ENCODE measurements around the gene UBE2E3. TPM values are rescaled to one million over a fixed set of nuclear protein-coding genes. Genes with fewer than 3 reads are reported as not detected.

Gene UBE2E3
- total and polyA plus RNA-seq, 4 donors, result 50.7 to 66.6 (median 54.2) TPM

DNA sequence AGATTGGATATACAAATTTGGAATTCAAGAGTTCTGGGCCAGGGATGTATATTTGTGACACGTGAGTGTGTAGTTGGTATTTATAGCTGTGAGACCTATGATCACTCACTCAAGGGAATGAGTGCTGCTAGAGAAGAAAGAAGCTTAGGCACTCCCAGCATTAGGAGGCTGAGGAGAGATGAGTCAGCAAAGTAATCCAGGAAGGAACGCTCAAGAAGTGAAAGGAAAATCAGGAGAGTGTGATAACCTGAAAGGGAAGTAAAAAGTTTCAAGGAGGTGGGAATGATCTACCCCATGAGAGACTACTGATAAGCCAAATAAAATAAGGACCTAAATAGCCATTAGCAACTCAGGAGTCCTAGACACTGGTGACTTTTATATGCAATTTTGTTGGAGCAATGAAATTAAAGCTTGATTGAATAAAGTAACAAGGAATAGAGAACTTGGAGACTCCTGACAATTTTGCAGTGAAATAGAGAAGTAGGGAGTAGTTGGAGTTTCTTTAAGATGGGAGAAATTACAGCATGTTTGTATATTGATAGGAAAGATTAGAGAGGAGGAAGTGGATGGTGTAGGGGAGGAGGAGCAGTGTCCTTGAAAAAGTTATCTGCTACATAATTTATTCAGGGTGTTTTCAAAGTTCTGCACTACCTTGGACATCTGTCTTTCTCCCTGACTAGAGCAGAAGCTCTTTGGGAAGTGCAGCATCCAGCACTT is 89.9 kb downstream of the UBE2E3 start:
- WGBS, 2 donors, result 37 to 61% methylated on average over 2 of the region's 2 CpGs
- ATAC-seq (ENCODE audit: low FRiP score), result no peak
- Histone ChIP-seq H3K27ac (ENCODE audit: low read depth in 1 of 2, low read length in 2 of 2) (no peak overlapping the region), H3K4me1 (ENCODE audit: control insufficient read depth in 1 of 2, insufficient read depth in 2 of 2, low read length in 2 of 2) (peaks cover 2 to 4% of the 10 kb centered on the region in 2 donors), H3K36me3 (ENCODE audit: control insufficient read depth in 1 of 2, insufficient read depth in 2 of 2, low read length in 1 of 2) (no peaks in the 10 kb centered on the region), H3K27me3 (ENCODE audit: control insufficient read depth in 1 of 2, insufficient read depth in 2 of 2, low read length in 1 of 2) (no peaks in the 10 kb centered on the region), H3K9me3 (ENCODE audit: control insufficient read depth, low read length) (no peaks in the 10 kb centered on the region), H3K4me3 (ENCODE audit: low read length in 2 of 2) (no peak overlapping the region)
- intact Hi-C loops (cut with DNase I), result loop anchor here in 1 of 2 donors (10.0 kb wide), 2 partner anchors 395 to 645 kb away; no protein-coding TSS in a partner anchor
- no peak for DNase-seq

GRCh38 chr2:181070836-181071200 is 90.4 kb downstream of the UBE2E3 start:
- H3K27me3 ChIP-seq (ENCODE audit: control insufficient read depth in 1 of 2, insufficient read depth in 2 of 2, low read length in 1 of 2), result no peaks in the 10 kb centered on the region
- intact Hi-C loops (cut with DNase I), result loop anchor here in 1 of 2 donors (10.0 kb wide), 2 partner anchors 394 to 644 kb away; no protein-coding TSS in a partner anchor
- 93% methylated on average over 5 of the region's 5 CpGs for WGBS, 2 donors
- DNase-seq (no peak), ATAC-seq (ENCODE audit: low FRiP score) (no peak)
- no peaks in the 10 kb centered on the region for H3K9me3 ChIP-seq (ENCODE audit: control insufficient read depth, low read length)
- H3K4me3 ChIP-seq (ENCODE audit: low read length in 2 of 2), result no peak overlapping the region
- peaks cover 2 to 4% of the 10 kb centered on the region in 2 donors for H3K4me1 ChIP-seq (ENCODE audit: control insufficient read depth in 1 of 2, insufficient read depth in 2 of 2, low read length in 2 of 2)
- H3K27ac ChIP-seq (ENCODE audit: low read depth in 1 of 2, low read length in 2 of 2), result no peak overlapping the region
- no peaks in the 10 kb centered on the region for H3K36me3 ChIP-seq (ENCODE audit: control insufficient read depth in 1 of 2, insufficient read depth in 2 of 2, low read length in 1 of 2)

DNA sequence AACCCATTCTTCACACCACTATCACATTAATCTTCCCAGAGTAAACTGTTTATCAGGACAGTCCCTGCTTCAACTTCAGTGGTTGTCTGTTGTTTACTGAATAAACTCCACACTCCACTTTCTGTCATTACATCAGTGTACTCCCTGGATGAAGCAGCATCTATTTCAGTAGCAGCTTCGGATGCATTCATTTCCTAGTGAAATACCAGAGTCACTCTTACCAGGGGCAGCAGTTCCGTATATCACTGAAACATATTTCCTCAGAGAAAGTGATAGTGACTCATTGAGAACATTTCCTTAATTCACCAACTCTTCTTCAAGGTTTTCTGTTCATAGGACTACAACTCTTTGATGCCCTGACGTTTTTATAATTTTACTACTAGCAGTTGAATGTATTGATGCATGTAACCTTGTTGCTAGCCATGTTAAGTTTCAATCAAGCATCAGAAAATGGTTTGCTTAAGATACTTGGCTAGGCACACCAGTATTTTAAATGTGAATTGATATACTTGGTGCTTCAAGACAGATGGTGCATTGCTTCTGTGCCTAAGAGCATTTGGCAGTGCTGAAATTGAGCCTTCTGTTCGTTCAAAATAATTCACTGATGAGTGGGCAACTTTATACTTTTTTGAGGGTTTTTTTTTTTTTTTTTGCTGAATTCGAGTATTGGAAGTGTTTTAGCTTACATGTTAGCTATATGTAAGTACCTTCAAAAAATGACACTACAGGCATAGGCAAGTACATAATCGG is 92.3 kb downstream of the UBE2E3 start:
- Histone ChIP-seq H3K4me1 (ENCODE audit: control insufficient read depth in 1 of 2, insufficient read depth in 2 of 2, low read length in 2 of 2) (peaks cover 2 to 4% of the 10 kb centered on the region in 2 donors), H3K27me3 (ENCODE audit: control insufficient read depth in 1 of 2, insufficient read depth in 2 of 2, low read length in 1 of 2) (no peaks in the 10 kb centered on the region), H3K9me3 (ENCODE audit: control insufficient read depth, low read length) (no peaks in the 10 kb centered on the region), H3K27ac (ENCODE audit: low read depth in 1 of 2, low read length in 2 of 2) (no peak overlapping the region), H3K36me3 (ENCODE audit: control insufficient read depth in 1 of 2, insufficient read depth in 2 of 2, low read length in 1 of 2) (no peaks in the 10 kb centered on the region), H3K4me3 (ENCODE audit: low read length in 2 of 2) (no peak overlapping the region)
- ATAC-seq (ENCODE audit: low FRiP score) (no peak), DNase-seq (no peak)
- 78 to 82% methylated on average over 6 of the region's 6 CpGs for WGBS, 2 donors
- intact Hi-C loops (cut with DNase I), result loop anchor here in 1 of 2 donors (10.0 kb wide), 2 partner anchors 392 to 642 kb away; no protein-coding TSS in a partner anchor

DNA sequence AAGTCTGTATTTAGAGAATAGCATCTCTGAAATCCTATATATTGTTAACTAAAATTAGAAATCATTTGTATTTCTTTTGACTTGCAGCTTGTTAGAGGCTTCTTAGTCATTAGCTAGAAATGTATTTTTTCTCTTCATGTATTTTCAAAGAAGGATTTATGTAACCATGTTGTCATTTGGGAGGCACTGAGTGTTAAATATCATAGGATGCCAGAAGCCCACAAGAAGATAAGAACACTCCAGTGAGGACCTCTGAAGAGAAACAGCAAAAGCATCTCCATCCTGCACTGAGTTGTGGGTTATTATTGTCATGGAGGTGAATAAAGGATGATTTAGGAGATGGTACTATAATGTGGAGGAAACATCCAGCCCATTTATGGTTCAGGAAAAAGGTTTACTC is 93.5 kb downstream of the UBE2E3 start:
- no peak for ATAC-seq (ENCODE audit: low FRiP score)

GRCh38 chr2:181074457-181074856 is 94.1 kb downstream of the UBE2E3 start:
- no peak for DNase-seq
- no peak overlapping the region for H3K4me3 ChIP-seq (ENCODE audit: low read length in 2 of 2)
- no peaks in the 10 kb centered on the region for H3K36me3 ChIP-seq (ENCODE audit: control insufficient read depth in 1 of 2, insufficient read depth in 2 of 2, low read length in 1 of 2)
- no peaks in the 10 kb centered on the region for H3K9me3 ChIP-seq (ENCODE audit: control insufficient read depth, low read length)
- intact Hi-C loops (cut with DNase I), result loop anchor here in 1 of 2 donors (10.0 kb wide), 2 partner anchors 390 to 640 kb away; no protein-coding TSS in a partner anchor
- no peak for ATAC-seq (ENCODE audit: low FRiP score)
- peaks cover 2 to 4% of the 10 kb centered on the region in 2 donors for H3K4me1 ChIP-seq (ENCODE audit: control insufficient read depth in 1 of 2, insufficient read depth in 2 of 2, low read length in 2 of 2)
- 63 to 68% methylated on average over 2 of the region's 2 CpGs for WGBS, 2 donors
- no peak overlapping the region for H3K27ac ChIP-seq (ENCODE audit: low read depth in 1 of 2, low read length in 2 of 2)
- H3K27me3 ChIP-seq (ENCODE audit: control insufficient read depth in 1 of 2, insufficient read depth in 2 of 2, low read length in 1 of 2), result no peaks in the 10 kb centered on the region

More for the DNA sequence above, 93.5 kb downstream of the UBE2E3 start:
- no peaks in the 10 kb centered on the region for H3K36me3 ChIP-seq (ENCODE audit: control insufficient read depth in 1 of 2, insufficient read depth in 2 of 2, low read length in 1 of 2)
- no peak overlapping the region for H3K4me3 ChIP-seq (ENCODE audit: low read length in 2 of 2)
- intact Hi-C loops (cut with DNase I), result loop anchor here in 1 of 2 donors (10.0 kb wide), 2 partner anchors 391 to 641 kb away; no protein-coding TSS in a partner anchor
- no peak for DNase-seq
- no peaks in the 10 kb centered on the region for H3K9me3 ChIP-seq (ENCODE audit: control insufficient read depth, low read length)
- peaks cover 2 to 4% of the 10 kb centered on the region in 2 donors for H3K4me1 ChIP-seq (ENCODE audit: control insufficient read depth in 1 of 2, insufficient read depth in 2 of 2, low read length in 2 of 2)
- H3K27me3 ChIP-seq (ENCODE audit: control insufficient read depth in 1 of 2, insufficient read depth in 2 of 2, low read length in 1 of 2), result no peaks in the 10 kb centered on the region
- no peak overlapping the region for H3K27ac ChIP-seq (ENCODE audit: low read depth in 1 of 2, low read length in 2 of 2)

DNA sequence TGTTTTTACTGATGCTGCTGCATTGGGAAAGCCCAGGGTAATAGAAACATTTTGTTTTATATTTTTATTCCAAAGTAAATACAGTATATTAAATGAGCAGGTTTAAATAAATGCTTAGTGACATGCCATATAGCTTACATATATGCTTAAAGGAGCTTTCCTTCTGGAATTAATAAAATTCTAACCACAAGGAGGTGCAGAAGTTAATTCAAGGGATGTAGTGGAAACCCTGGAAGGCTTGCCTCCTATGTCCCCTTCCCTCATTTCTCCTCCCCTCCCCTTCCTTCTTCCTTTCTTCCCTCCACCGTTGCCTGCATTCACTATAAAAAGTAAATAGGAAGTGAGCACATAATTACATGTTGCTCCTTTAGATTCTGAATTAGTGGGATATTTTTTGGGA is 96.3 kb downstream of the UBE2E3 start:
- no peak for ATAC-seq (ENCODE audit: low FRiP score)

GRCh38 chr2:181077128-181077709 is 96.8 kb downstream of the UBE2E3 start:
- Histone ChIP-seq H3K4me1 (ENCODE audit: control insufficient read depth in 1 of 2, insufficient read depth in 2 of 2, low read length in 2 of 2) (peaks cover 0 to 3% of the 10 kb centered on the region in 2 donors), H3K27me3 (ENCODE audit: control insufficient read depth in 1 of 2, insufficient read depth in 2 of 2, low read length in 1 of 2) (no peaks in the 10 kb centered on the region), H3K36me3 (ENCODE audit: control insufficient read depth in 1 of 2, insufficient read depth in 2 of 2, low read length in 1 of 2) (no peaks in the 10 kb centered on the region), H3K4me3 (ENCODE audit: low read length in 2 of 2) (no peak overlapping the region), H3K9me3 (ENCODE audit: control insufficient read depth, low read length) (no peaks in the 10 kb centered on the region), H3K27ac (ENCODE audit: low read depth in 1 of 2, low read length in 2 of 2) (no peak overlapping the region)
- ATAC-seq (ENCODE audit: low FRiP score) (no peak), DNase-seq (no peak)
- WGBS, 2 donors, result 59 to 60% methylated on average over 4 of the region's 4 CpGs
- intact Hi-C loops (cut with DNase I), result loop anchor here in 1 of 2 donors (10.0 kb wide), 2 partner anchors 388 to 638 kb away; no protein-coding TSS in a partner anchor

More for the DNA sequence above, 96.3 kb downstream of the UBE2E3 start:
- no peak overlapping the region for H3K27ac ChIP-seq (ENCODE audit: low read depth in 1 of 2, low read length in 2 of 2)
- no peak for DNase-seq
- H3K27me3 ChIP-seq (ENCODE audit: control insufficient read depth in 1 of 2, insufficient read depth in 2 of 2, low read length in 1 of 2), result no peaks in the 10 kb centered on the region
- intact Hi-C loops (cut with DNase I), result loop anchor here in 1 of 2 donors (10.0 kb wide), 2 partner anchors 388 to 638 kb away; no protein-coding TSS in a partner anchor
- H3K4me3 ChIP-seq (ENCODE audit: low read length in 2 of 2), result no peak overlapping the region
- WGBS, 2 donors, result 17 to 25% methylated on average over 1 of the region's 1 CpG
- H3K9me3 ChIP-seq (ENCODE audit: control insufficient read depth, low read length), result no peaks in the 10 kb centered on the region
- peaks cover 0 to 4% of the 10 kb centered on the region in 2 donors for H3K4me1 ChIP-seq (ENCODE audit: control insufficient read depth in 1 of 2, insufficient read depth in 2 of 2, low read length in 2 of 2)
- H3K36me3 ChIP-seq (ENCODE audit: control insufficient read depth in 1 of 2, insufficient read depth in 2 of 2, low read length in 1 of 2), result no peaks in the 10 kb centered on the region

- DNase-seq (no peak), ATAC-seq (ENCODE audit: low FRiP score) (no peak)
- WGBS, 2 donors, result 96 to 98% methylated on average over 2 of the region's 2 CpGs
- H3K4me1 ChIP-seq (ENCODE audit: control insufficient read depth in 1 of 2, insufficient read depth in 2 of 2, low read length in 2 of 2), result no peaks in the 10 kb centered on the region
- no peak overlapping the region for H3K27ac ChIP-seq (ENCODE audit: low read depth in 1 of 2, low read length in 2 of 2)
- H3K36me3 ChIP-seq (ENCODE audit: control insufficient read depth in 1 of 2, insufficient read depth in 2 of 2, low read length in 1 of 2), result no peaks in the 10 kb centered on the region
- intact Hi-C loops (cut with DNase I), result no loop called here
- H3K27me3 ChIP-seq (ENCODE audit: control insufficient read depth in 1 of 2, insufficient read depth in 2 of 2, low read length in 1 of 2), result no peaks in the 10 kb centered on the region
- H3K4me3 ChIP-seq (ENCODE audit: low read length in 2 of 2), result no peak overlapping the region
- H3K9me3 ChIP-seq (ENCODE audit: control insufficient read depth, low read length), result no peaks in the 10 kb centered on the region
Measured at GRCh38 chr2:181083140-181083539, 102.7 kb downstream of the UBE2E3 start.

Measured in aorta (tissue), 5 donors.